HUES48 (cell line): ENCODE measurements around the gene PNRC1.

Experiments used
- H3K27ac ChIP-seq: one replicate; pipeline ENCODE4 v1.7.0; 2013; ENCODE audit warnings: low read depth, low read length, inconsistent platforms
- H3K27me3 ChIP-seq: 2 replicates; pipeline ENCODE4 v1.6.1; 2013; ENCODE audit warnings: mild to moderate bottlenecking, low read length; ENCODE audit not compliant: control insufficient read depth, insufficient read depth
- H3K36me3 ChIP-seq: 2 replicates; pipeline ENCODE4 v1.6.1; 2013; ENCODE audit warnings: low read length; ENCODE audit not compliant: control insufficient read depth, insufficient read depth
- H3K4me1 ChIP-seq: 2 replicates; pipeline ENCODE4 v1.6.1; 2013; ENCODE audit warnings: mild to moderate bottlenecking, low read length; ENCODE audit not compliant: control insufficient read depth, insufficient read depth
- H3K4me3 ChIP-seq: 2 replicates; pipeline ENCODE4 v1.5.1; 2013; ENCODE audit warnings: mild to moderate bottlenecking, low read depth, low read length
- H3K9ac ChIP-seq: 2 replicates; pipeline ENCODE4 v1.6.1; 2013; ENCODE audit warnings: mild to moderate bottlenecking, low read depth, low read length, moderate library complexity
- H3K9me3 ChIP-seq: 2 replicates; pipeline ENCODE4 v1.6.1; 2013; ENCODE audit warnings: low read length; ENCODE audit not compliant: control insufficient read depth, insufficient read depth

Gene PNRC1

GRCh38 chr6:89133981-89134380 is 53.4 kb downstream of the PNRC1 start:
- Histone ChIP-seq H3K27ac (no peak overlapping the region), H3K4me1 (no peaks in the 10 kb centered on the region; the same call in 1 of the 2 replicates), H3K9me3 (no peaks in the 10 kb centered on the region), H3K36me3 (no peaks in the 10 kb centered on the region), H3K27me3 (peaks cover 57% of the 10 kb centered on the region), H3K9ac (no peak overlapping the region), H3K4me3 (no peak overlapping the region)

GRCh38 chr6:89134723-89135122 is 54.2 kb downstream of the PNRC1 start:
- H3K9me3 ChIP-seq: no peaks in the 10 kb centered on the region
- peaks cover 59% of the 10 kb centered on the region for H3K27me3 ChIP-seq
- no peak overlapping the region for H3K27ac ChIP-seq
- H3K4me3 ChIP-seq: no peak overlapping the region
- H3K36me3 ChIP-seq: no peaks in the 10 kb centered on the region
- no peak overlapping the region for H3K9ac ChIP-seq
- no peaks in the 10 kb centered on the region; the same call in 1 of the 2 replicates for H3K4me1 ChIP-seq
